ENCODE results near the gene MYRIP. TPM values are rescaled to one million over a fixed set of nuclear protein-coding genes. Genes with fewer than 3 reads are reported as not detected.

Gene MYRIP
- total RNA-seq, 4 donors from 2014 or later = 3.5 to 31.1 (median 12.1) TPM

- intact Hi-C loops (cut with DNase I; ENCODE audit: low total_unique reads) = no loop called here
- Histone ChIP-seq H3K27ac (no peak overlapping the region), H3K4me3 (no peak overlapping the region), H3K27me3 (no peaks in the 10 kb centered on the region), H3K36me3 (no peaks in the 10 kb centered on the region), H3K4me1 (no peaks in the 10 kb centered on the region), H3K9me3 (no peaks in the 10 kb centered on the region)
- TF ChIP-seq POLR2A (IDR thresholded peaks at IDR 0.05) (no peak), CTCF (IDR thresholded peaks at IDR 0.05) (no peak)
- no peak for DNase-seq
These were observed 288.9 kb downstream of the MYRIP start for GRCh38 chr3:40098261-40098759.

- Histone ChIP-seq H3K4me1 (no peaks in the 10 kb centered on the region), H3K27ac (no peak overlapping the region), H3K4me3 (no peak overlapping the region), H3K27me3 (no peaks in the 10 kb centered on the region), H3K9me3 (no peaks in the 10 kb centered on the region), H3K36me3 (no peaks in the 10 kb centered on the region)
- no peak for TF ChIP-seq POLR2A (IDR thresholded peaks at IDR 0.05)
- TF ChIP-seq CTCF (IDR thresholded peaks at IDR 0.05) = no peak
- intact Hi-C loops (cut with DNase I; ENCODE audit: low total_unique reads) = no loop called here
- no peak for DNase-seq
These were observed 290.5 kb downstream of the MYRIP start for GRCh38 chr3:40099871-40100270.

- H3K27ac ChIP-seq = no peak overlapping the region
- intact Hi-C loops (cut with DNase I; ENCODE audit: low total_unique reads) = no loop called here
These were observed 292.8 kb downstream of the MYRIP start for GRCh38 chr3:40102182-40102581.

GRCh38 chr3:40103829-40104228, 294.4 kb downstream of the MYRIP start:
- no peaks in the 10 kb centered on the region for H3K4me1 ChIP-seq
- no peak for DNase-seq
- no peaks in the 10 kb centered on the region for H3K36me3 ChIP-seq
- no peak overlapping the region for H3K27ac ChIP-seq
- no peak for TF ChIP-seq CTCF (IDR thresholded peaks at IDR 0.05)
- TF ChIP-seq POLR2A (IDR thresholded peaks at IDR 0.05) = no peak
- H3K9me3 ChIP-seq = no peaks in the 10 kb centered on the region
- H3K4me3 ChIP-seq = no peak overlapping the region
- H3K27me3 ChIP-seq = no peaks in the 10 kb centered on the region
- intact Hi-C loops (cut with DNase I; ENCODE audit: low total_unique reads) = no loop called here

More at GRCh38 chr3:40102182-40102581, 292.8 kb downstream of the MYRIP start:
- Histone ChIP-seq H3K4me1 (no peaks in the 10 kb centered on the region), H3K4me3 (no peak overlapping the region), H3K27me3 (no peaks in the 10 kb centered on the region), H3K9me3 (no peaks in the 10 kb centered on the region), H3K36me3 (no peaks in the 10 kb centered on the region)
- TF ChIP-seq POLR2A (IDR thresholded peaks at IDR 0.05) (no peak), CTCF (IDR thresholded peaks at IDR 0.05) (no peak)
- no peak for DNase-seq

GRCh38 chr3:40104441-40104840, 295.0 kb downstream of the MYRIP start:
- TF ChIP-seq CTCF (IDR thresholded peaks at IDR 0.05) = no peak
- no peak for TF ChIP-seq POLR2A (IDR thresholded peaks at IDR 0.05)
- Histone ChIP-seq H3K9me3 (no peaks in the 10 kb centered on the region), H3K27me3 (no peaks in the 10 kb centered on the region), H3K36me3 (no peaks in the 10 kb centered on the region), H3K4me1 (no peaks in the 10 kb centered on the region), H3K4me3 (no peak overlapping the region), H3K27ac (no peak overlapping the region)
- intact Hi-C loops (cut with DNase I; ENCODE audit: low total_unique reads) = no loop called here
- DNase-seq = no peak

All from uterus (tissue), 4 donors.